ENCODE data around the gene RACK1. TPM values are rescaled to one million over a fixed set of nuclear protein-coding genes. Genes with fewer than 3 reads are reported as not detected.
A peak's percentile ranks its signal among the peaks of the same experiment; 100 is the strongest.

Gene RACK1
- total and polyA plus RNA-seq, 2 of the 13 experiments (the other 11 are each of a cell fraction or from before 2014, with no cell fraction given) = 2,514 to 6,141 TPM

DNA sequence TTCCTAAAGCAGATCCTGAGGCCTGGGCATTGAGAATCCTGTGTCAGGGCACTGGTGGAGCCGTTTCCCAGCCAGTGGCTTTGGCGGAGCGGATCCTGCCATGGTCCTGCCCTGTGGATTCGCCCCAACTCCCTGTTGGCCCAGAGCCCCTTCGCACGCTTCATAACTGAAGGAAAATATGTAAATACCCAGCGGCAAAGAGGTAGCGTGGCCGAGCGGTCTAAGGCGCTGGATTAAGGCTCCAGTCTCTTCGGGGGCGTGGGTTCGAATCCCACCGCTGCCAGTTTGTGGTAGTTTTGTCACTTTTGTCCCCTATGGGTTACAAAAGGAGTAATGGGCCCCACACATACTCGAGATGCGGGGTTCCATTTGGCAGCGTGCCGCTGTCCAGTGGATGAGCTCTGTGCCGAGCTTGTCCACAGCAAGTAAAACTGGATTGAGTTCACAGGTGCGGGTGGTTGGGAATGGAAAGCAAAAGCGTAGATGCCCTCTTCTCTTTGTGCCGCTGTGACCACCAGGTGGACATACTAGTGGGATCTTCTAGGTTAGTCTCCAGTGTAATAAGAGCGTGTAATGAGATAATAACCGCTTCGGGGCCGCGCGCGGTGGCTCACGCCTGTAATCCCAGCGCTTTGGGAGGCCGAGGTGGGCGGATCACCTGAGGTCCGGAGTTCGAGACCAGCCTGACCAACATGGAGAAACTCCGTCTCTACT is 56.0 kb downstream of the RACK1 start (continued):
- TF ChIP-seq ZNF674 (CRISPR knock-in tag; IDR thresholded peaks at IDR 0.05; ENCODE audit: low read depth) (no peak), LCORL (IDR thresholded peaks at IDR 0.05) (no peak), LCORL (CRISPR knock-in tag; IDR thresholded peaks at IDR 0.05) (peak; percentile 38; the same call in 1 of the 2 replicates), JARID2 (CRISPR knock-in tag; IDR thresholded peaks at IDR 0.05; ENCODE audit: insufficient replicate concordance) (no peak), U2AF1 (optimal IDR thresholded peaks at IDR 0.05; ENCODE audit: low read depth, low read length) (peak; percentile 79), ZNF703 (CRISPR knock-in tag; IDR thresholded peaks at IDR 0.05; ENCODE audit: borderline replicate concordance) (no peak), ZNF644 (CRISPR knock-in tag; IDR thresholded peaks at IDR 0.05; ENCODE audit: low read depth) (peak; percentile 69; the same call in 1 of the 2 replicates), ZNF572 (CRISPR knock-in tag; IDR thresholded peaks at IDR 0.05) (no peak; the same call in 1 of the 2 replicates), FOXP1 (IDR thresholded peaks at IDR 0.05) (no peak), FOXP1 (CRISPR knock-in tag; IDR thresholded peaks at IDR 0.05) (peak; percentile 9; the same call in 1 of the 2 replicates), ZNF839 (CRISPR knock-in tag; IDR thresholded peaks at IDR 0.05; ENCODE audit: borderline replicate concordance) (no peak), RBFOX2 (IDR thresholded peaks at IDR 0.05; ENCODE audit: low read depth, low read length) (no peak), ZNF546 (CRISPR knock-in tag; conservative IDR thresholded peaks at IDR 0.05) (no peak)
- TF ChIP-seq, protein P1, sequence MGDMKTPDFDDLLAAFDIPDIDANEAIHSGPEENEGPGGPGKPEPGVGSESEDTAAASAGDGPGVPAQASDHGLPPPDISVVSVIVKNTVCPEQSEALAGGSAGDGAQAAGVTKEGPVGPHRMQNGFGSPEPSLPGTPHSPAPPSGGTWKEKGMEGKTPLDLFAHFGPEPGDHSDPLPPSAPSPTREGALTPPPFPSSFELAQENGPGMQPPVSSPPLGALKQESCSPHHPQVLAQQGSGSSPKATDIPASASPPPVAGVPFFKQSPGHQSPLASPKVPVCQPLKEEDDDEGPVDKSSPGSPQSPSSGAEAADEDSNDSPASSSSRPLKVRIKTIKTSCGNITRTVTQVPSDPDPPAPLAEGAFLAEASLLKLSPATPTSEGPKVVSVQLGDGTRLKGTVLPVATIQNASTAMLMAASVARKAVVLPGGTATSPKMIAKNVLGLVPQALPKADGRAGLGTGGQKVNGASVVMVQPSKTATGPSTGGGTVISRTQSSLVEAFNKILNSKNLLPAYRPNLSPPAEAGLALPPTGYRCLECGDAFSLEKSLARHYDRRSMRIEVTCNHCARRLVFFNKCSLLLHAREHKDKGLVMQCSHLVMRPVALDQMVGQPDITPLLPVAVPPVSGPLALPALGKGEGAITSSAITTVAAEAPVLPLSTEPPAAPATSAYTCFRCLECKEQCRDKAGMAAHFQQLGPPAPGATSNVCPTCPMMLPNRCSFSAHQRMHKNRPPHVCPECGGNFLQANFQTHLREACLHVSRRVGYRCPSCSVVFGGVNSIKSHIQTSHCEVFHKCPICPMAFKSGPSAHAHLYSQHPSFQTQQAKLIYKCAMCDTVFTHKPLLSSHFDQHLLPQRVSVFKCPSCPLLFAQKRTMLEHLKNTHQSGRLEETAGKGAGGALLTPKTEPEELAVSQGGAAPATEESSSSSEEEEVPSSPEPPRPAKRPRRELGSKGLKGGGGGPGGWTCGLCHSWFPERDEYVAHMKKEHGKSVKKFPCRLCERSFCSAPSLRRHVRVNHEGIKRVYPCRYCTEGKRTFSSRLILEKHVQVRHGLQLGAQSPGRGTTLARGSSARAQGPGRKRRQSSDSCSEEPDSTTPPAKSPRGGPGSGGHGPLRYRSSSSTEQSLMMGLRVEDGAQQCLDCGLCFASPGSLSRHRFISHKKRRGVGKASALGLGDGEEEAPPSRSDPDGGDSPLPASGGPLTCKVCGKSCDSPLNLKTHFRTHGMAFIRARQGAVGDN (CRISPR knock-in tag; IDR thresholded peaks at IDR 0.05) = peak; percentile 71
- TF ChIP-seq, protein P2, sequence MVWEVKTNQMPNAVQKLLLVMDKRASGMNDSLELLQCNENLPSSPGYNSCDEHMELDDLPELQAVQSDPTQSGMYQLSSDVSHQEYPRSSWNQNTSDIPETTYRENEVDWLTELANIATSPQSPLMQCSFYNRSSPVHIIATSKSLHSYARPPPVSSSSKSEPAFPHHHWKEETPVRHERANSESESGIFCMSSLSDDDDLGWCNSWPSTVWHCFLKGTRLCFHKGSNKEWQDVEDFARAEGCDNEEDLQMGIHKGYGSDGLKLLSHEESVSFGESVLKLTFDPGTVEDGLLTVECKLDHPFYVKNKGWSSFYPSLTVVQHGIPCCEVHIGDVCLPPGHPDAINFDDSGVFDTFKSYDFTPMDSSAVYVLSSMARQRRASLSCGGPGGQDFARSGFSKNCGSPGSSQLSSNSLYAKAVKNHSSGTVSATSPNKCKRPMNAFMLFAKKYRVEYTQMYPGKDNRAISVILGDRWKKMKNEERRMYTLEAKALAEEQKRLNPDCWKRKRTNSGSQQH (CRISPR knock-in tag; IDR thresholded peaks at IDR 0.05; ENCODE audit: low read depth) = no peak
- TF ChIP-seq, protein P3, sequence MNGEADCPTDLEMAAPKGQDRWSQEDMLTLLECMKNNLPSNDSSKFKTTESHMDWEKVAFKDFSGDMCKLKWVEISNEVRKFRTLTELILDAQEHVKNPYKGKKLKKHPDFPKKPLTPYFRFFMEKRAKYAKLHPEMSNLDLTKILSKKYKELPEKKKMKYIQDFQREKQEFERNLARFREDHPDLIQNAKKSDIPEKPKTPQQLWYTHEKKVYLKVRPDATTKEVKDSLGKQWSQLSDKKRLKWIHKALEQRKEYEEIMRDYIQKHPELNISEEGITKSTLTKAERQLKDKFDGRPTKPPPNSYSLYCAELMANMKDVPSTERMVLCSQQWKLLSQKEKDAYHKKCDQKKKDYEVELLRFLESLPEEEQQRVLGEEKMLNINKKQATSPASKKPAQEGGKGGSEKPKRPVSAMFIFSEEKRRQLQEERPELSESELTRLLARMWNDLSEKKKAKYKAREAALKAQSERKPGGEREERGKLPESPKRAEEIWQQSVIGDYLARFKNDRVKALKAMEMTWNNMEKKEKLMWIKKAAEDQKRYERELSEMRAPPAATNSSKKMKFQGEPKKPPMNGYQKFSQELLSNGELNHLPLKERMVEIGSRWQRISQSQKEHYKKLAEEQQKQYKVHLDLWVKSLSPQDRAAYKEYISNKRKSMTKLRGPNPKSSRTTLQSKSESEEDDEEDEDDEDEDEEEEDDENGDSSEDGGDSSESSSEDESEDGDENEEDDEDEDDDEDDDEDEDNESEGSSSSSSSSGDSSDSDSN (CRISPR knock-in tag; IDR thresholded peaks at IDR 0.05) = peak; percentile 76
- TF ChIP-seq, protein P4, sequence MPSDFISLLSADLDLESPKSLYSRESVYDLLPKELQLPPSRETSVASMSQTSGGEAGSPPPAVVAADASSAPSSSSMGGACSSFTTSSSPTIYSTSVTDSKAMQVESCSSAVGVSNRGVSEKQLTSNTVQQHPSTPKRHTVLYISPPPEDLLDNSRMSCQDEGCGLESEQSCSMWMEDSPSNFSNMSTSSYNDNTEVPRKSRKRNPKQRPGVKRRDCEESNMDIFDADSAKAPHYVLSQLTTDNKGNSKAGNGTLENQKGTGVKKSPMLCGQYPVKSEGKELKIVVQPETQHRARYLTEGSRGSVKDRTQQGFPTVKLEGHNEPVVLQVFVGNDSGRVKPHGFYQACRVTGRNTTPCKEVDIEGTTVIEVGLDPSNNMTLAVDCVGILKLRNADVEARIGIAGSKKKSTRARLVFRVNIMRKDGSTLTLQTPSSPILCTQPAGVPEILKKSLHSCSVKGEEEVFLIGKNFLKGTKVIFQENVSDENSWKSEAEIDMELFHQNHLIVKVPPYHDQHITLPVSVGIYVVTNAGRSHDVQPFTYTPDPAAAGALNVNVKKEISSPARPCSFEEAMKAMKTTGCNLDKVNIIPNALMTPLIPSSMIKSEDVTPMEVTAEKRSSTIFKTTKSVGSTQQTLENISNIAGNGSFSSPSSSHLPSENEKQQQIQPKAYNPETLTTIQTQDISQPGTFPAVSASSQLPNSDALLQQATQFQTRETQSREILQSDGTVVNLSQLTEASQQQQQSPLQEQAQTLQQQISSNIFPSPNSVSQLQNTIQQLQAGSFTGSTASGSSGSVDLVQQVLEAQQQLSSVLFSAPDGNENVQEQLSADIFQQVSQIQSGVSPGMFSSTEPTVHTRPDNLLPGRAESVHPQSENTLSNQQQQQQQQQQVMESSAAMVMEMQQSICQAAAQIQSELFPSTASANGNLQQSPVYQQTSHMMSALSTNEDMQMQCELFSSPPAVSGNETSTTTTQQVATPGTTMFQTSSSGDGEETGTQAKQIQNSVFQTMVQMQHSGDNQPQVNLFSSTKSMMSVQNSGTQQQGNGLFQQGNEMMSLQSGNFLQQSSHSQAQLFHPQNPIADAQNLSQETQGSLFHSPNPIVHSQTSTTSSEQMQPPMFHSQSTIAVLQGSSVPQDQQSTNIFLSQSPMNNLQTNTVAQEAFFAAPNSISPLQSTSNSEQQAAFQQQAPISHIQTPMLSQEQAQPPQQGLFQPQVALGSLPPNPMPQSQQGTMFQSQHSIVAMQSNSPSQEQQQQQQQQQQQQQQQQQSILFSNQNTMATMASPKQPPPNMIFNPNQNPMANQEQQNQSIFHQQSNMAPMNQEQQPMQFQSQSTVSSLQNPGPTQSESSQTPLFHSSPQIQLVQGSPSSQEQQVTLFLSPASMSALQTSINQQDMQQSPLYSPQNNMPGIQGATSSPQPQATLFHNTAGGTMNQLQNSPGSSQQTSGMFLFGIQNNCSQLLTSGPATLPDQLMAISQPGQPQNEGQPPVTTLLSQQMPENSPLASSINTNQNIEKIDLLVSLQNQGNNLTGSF (CRISPR knock-in tag; IDR thresholded peaks at IDR 0.05) = no peak

Data from HepG2 (cell line).